IMR-90 (cell line): Measurements from ENCODE around the gene CDH23.

Experiments used
- CEBPB ChIP-seq: IDR thresholded peaks from 2 replicates; pipeline ENCODE4 v1.6.1; 2012; ENCODE audit warnings: low read depth, low read length, improper control_type of control experiment
- FOS ChIP-seq: fragments of 150-350 bp; IDR thresholded peaks from 2 replicates; pipeline ENCODE4 v1.6.1; 2016; ENCODE audit warnings: low read depth, low read length
- MAFK ChIP-seq: IDR thresholded peaks from 2 replicates; pipeline ENCODE4 v1.6.1; 2012; ENCODE audit warnings: low read depth, low read length, improper control_type of control experiment
- MXI1 ChIP-seq: IDR thresholded peaks from 2 replicates; pipeline ENCODE4 v1.6.1; 2012; ENCODE audit warnings: low read depth, mild to moderate bottlenecking, low read length, moderate library complexity, borderline replicate concordance
- TF ChIP-seq, protein P1 (sequence below): conservative IDR thresholded peaks from 2 replicates; pipeline ENCODE4 v1.5.1; 2012; ENCODE audit warnings: mild to moderate bottlenecking, low read depth, low read length, improper control_type of control experiment

DNA sequence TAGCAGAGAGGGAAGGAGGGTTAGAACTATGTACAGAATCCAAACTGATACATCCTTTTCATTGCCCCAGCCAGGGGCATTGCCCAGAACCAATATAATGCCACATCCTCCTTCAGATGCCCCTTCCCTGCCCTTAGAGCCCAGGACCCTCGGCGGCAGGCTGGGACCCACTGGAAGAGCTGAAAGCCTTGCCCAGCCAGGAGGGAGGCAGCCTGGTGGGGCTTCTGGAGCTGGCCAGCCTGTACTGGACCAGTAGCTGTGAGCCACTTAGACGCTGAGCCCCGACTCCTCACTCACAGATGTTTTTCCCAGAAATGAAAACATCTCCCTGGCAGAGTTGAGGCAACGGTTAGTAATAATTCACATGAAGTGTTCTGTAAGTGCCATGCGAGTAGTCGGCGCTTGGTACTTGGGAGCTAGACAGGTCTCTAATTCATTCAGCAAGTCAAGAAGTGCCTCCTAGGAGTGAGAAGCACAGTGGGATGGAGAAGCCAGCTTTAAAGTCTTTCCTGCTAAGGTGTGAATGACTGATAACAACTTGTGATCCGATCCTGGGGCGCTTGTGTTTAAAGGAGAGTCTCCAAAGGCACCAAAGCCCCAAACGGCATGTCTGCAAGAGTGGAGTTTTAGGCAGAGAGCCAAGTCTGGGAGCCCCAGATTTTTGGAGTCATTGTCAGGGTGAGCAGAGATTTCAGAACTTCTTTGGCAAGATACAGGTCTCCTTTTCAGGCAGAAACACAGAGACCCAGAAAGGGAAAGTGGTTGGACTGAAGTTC, 366.8 kb downstream of the CDH23 start:
- TF ChIP-seq, protein P1, sequence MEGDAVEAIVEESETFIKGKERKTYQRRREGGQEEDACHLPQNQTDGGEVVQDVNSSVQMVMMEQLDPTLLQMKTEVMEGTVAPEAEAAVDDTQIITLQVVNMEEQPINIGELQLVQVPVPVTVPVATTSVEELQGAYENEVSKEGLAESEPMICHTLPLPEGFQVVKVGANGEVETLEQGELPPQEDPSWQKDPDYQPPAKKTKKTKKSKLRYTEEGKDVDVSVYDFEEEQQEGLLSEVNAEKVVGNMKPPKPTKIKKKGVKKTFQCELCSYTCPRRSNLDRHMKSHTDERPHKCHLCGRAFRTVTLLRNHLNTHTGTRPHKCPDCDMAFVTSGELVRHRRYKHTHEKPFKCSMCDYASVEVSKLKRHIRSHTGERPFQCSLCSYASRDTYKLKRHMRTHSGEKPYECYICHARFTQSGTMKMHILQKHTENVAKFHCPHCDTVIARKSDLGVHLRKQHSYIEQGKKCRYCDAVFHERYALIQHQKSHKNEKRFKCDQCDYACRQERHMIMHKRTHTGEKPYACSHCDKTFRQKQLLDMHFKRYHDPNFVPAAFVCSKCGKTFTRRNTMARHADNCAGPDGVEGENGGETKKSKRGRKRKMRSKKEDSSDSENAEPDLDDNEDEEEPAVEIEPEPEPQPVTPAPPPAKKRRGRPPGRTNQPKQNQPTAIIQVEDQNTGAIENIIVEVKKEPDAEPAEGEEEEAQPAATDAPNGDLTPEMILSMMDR = no peak
- TF ChIP-seq CEBPB (no peak), FOS (no peak), MAFK (no peak), MXI1 (no peak)
